PC-9 (cell line): ENCODE data around the gene LSM14A. TPM values are rescaled to one million over a fixed set of nuclear protein-coding genes. Genes with fewer than 3 reads are reported as not detected.
A peak's percentile ranks its signal among the peaks of the same experiment; 100 is the strongest.

ENCODE experiments used
- BruUV-seq: library from RNA; stranded (reverse); fragments of 400-500 nt; replicated peaks from 2 replicates; lab custom pipeline; 2021; lab: Mats Ljungman, UMichigan
- CTCF ChIA-PET: fragments of 300-600 bp; sonication (Branson Sonifier 250); formaldehyde crosslinking; loops from one replicate; lab custom pipeline; 2022; ENCODE audit warnings: antibody characterized with exemption; lab: Charles Lee
- POLR2A ChIA-PET: fragments of 300-600 bp; sonication (Branson Sonifier 250); formaldehyde crosslinking; loops from one replicate; lab custom pipeline; 2022; ENCODE audit warnings: antibody characterized with exemption; ENCODE audit not compliant: unreplicated experiment; lab: Charles Lee
- DNase-seq, 2 experiments: peaks; one replicate each; pipeline versions ENCODE4 v3.0.0 to v3.0.0-alpha.2; 2015 to 2022; ENCODE audit warnings: mixed read lengths in 1 of 2
- H2AFZ ChIP-seq: fragments of 200-600 bp; sonication (generic); 2 replicates; pipeline ENCODE4 v1.8.1; 2017; ENCODE audit warnings: antibody characterized with exemption
- H3F3A ChIP-seq: fragments of 200-600 bp; sonication (generic); 2 replicates; pipeline ENCODE4 v1.8.1; 2017; ENCODE audit warnings: antibody characterized with exemption, mild to moderate bottlenecking, low read depth; ENCODE audit not compliant: insufficient read depth
- H3K27ac ChIP-seq: fragments of 200-600 bp; sonication (generic); 2 replicates; pipeline ENCODE4 v1.6.1; 2016; ENCODE audit warnings: mixed run types
- H3K27me3 ChIP-seq: fragments of 200-600 bp; sonication (generic); 2 replicates; pipeline ENCODE4 v1.6.1; 2016; ENCODE audit warnings: low read depth, mixed run types; ENCODE audit not compliant: insufficient read depth
- H3K36me3 ChIP-seq: fragments of 200-600 bp; sonication (generic); 2 replicates; pipeline ENCODE4 v1.6.1; 2016; ENCODE audit warnings: low read depth, mixed run types
- H3K4me1 ChIP-seq: fragments of 200-600 bp; sonication (generic); replicated peaks from 2 replicates; pipeline ENCODE4 v1.6.1; 2016; ENCODE audit warnings: mixed run types; ENCODE audit not compliant: insufficient read depth
- H3K4me2 ChIP-seq: fragments of 200-600 bp; sonication (generic); 2 replicates; pipeline ENCODE4 v1.6.1; 2017; ENCODE audit warnings: mixed run types
- H3K4me3 ChIP-seq: fragments of 200-600 bp; sonication (generic); 2 replicates; pipeline ENCODE4 v1.6.1; 2016; ENCODE audit warnings: mixed run types
- H3K79me2 ChIP-seq: fragments of 200-600 bp; sonication (generic); 2 replicates; pipeline ENCODE4 v1.6.1; 2017; ENCODE audit warnings: low read depth, mixed run types
- H3K9me2 ChIP-seq: fragments of 200-600 bp; sonication (generic); 2 replicates; pipeline ENCODE4 v1.8.1; 2017; ENCODE audit warnings: mild to moderate bottlenecking; ENCODE audit not compliant: insufficient read depth
- H3K9me3 ChIP-seq: fragments of 200-600 bp; sonication (generic); 2 replicates; pipeline ENCODE4 v1.8.1; 2016; ENCODE audit warnings: low read depth; ENCODE audit not compliant: insufficient read depth
- H4K20me1 ChIP-seq: fragments of 200-600 bp; sonication (generic); 2 replicates; pipeline ENCODE4 v1.8.1; 2017; ENCODE audit not compliant: insufficient read depth
- CTCF ChIP-seq: fragments of 200-600 bp; sonication (generic); conservative IDR thresholded peaks from 2 replicates; pipeline ENCODE4 v1.6.1; 2017; ENCODE audit warnings: mixed run types, antibody characterized with exemption, mild to moderate bottlenecking, moderate library complexity
- EZH2 ChIP-seq: fragments of 200-600 bp; sonication (generic); IDR thresholded peaks from 2 replicates; pipeline ENCODE4 v1.8.0; 2017; ENCODE audit warnings: antibody characterized with exemption, low read depth
- intact Hi-C: fragments of 100-400 bp; cut with micrococcal nuclease; formaldehyde crosslinking; loops from one replicate; pipeline ENCODE4 v1.10.0; 2022; ENCODE audit not compliant: unreplicated experiment
- total RNA-seq: library from RNA; stranded (reverse); gene quantifications from 2 replicates; pipeline ENCODE4 v1.2.3, GENCODE V29; 2021

LSM14A gene
- total RNA-seq, 1 experiment from 2014 or later = 169 TPM

GRCh38 chr19:34269081-34269480 lies 96.8 kb downstream of the LSM14A start:
- no peak overlapping the region for H3K4me3 ChIP-seq
- H4K20me1 ChIP-seq = no peaks in the 10 kb centered on the region
- no peak overlapping the region for H2AFZ ChIP-seq
- no TSS peak for BruUV-seq
- no peak for DNase-seq
- POLR2A ChIA-PET = interaction anchor here (0.6 kb wide), 1 partner anchor 8 kb away, joined by 3 read pairs; no protein-coding TSS in a partner anchor
- H3K4me2 ChIP-seq = no peak overlapping the region
- TF ChIP-seq EZH2 = no peak
- no peak for TF ChIP-seq CTCF
- H3K9me2 ChIP-seq = no peaks in the 10 kb centered on the region
- peaks cover 7% of the 10 kb centered on the region for H3K79me2 ChIP-seq
- no peak overlapping the region for H3K27ac ChIP-seq
- intact Hi-C loops = no loop called here
- H3F3A ChIP-seq = peaks cover 4% of the 10 kb centered on the region; the same call in 1 of the 2 replicates
- peaks cover 13% of the 10 kb centered on the region for H3K4me1 ChIP-seq
- no peaks in the 10 kb centered on the region for H3K9me3 ChIP-seq
- H3K36me3 ChIP-seq = no peaks in the 10 kb centered on the region; the same call in 1 of the 2 replicates
- H3K27me3 ChIP-seq = no peaks in the 10 kb centered on the region
- CTCF ChIA-PET = interaction anchor here (0.6 kb wide), 1 partner anchor 9 kb away, joined by 3 read pairs; no protein-coding TSS in a partner anchor

GRCh38 chr19:34269489-34269888 lies 97.2 kb downstream of the LSM14A start:
- CTCF ChIA-PET = interaction anchor here (0.6 kb wide), 1 partner anchor 9 kb away, joined by 3 read pairs; no protein-coding TSS in a partner anchor
- peaks cover 13% of the 10 kb centered on the region for H3K4me1 ChIP-seq
- H3K27me3 ChIP-seq = no peaks in the 10 kb centered on the region
- POLR2A ChIA-PET = interaction anchor here (0.6 kb wide), 1 partner anchor 8 kb away, joined by 3 read pairs; no protein-coding TSS in a partner anchor
- H3K4me3 ChIP-seq = no peak overlapping the region
- intact Hi-C loops = no loop called here
- no peaks in the 10 kb centered on the region; the same call in 1 of the 2 replicates for H3K36me3 ChIP-seq
- H3K9me2 ChIP-seq = no peaks in the 10 kb centered on the region
- peak overlapping the region; percentile 15; the same call in 1 of the 2 replicates for H3K27ac ChIP-seq
- TF ChIP-seq CTCF (no peak), EZH2 (no peak)
- peaks cover 4% of the 10 kb centered on the region; the same call in 1 of the 2 replicates for H3F3A ChIP-seq
- H4K20me1 ChIP-seq = no peaks in the 10 kb centered on the region
- no TSS peak for BruUV-seq
- H3K79me2 ChIP-seq = peaks cover 6% of the 10 kb centered on the region
- peak overlapping the region; percentile 21; the same call in 1 of the 2 replicates for H3K4me2 ChIP-seq
- H3K9me3 ChIP-seq = no peaks in the 10 kb centered on the region
- DNase-seq = no peak
- no peak overlapping the region for H2AFZ ChIP-seq

- H3K9me2 ChIP-seq = no peaks in the 10 kb centered on the region
- H2AFZ ChIP-seq = no peak overlapping the region
- H3K4me1 ChIP-seq = peaks cover 13% of the 10 kb centered on the region
- BruUV-seq = no TSS peak
- intact Hi-C loops = loop anchor here (2.0 kb wide), 1 partner anchor 49 kb away; no protein-coding TSS in a partner anchor
- peak overlapping the region; percentile 21 for H3K4me2 ChIP-seq
- POLR2A ChIA-PET = interaction anchor here (0.6 to 0.7 kb wide), 3 partner anchors 9 to 58 kb away, joined by 3 read pairs; no protein-coding TSS in a partner anchor
- H3K4me3 ChIP-seq = no peak overlapping the region
- H3K9me3 ChIP-seq = no peaks in the 10 kb centered on the region
- TF ChIP-seq EZH2 (no peak), CTCF (no peak)
- peaks cover 6% of the 10 kb centered on the region for H3K79me2 ChIP-seq
- peak overlapping the region; percentile 33 for H3K27ac ChIP-seq
- H3F3A ChIP-seq = peaks cover 4% of the 10 kb centered on the region; the same call in 1 of the 2 replicates
- no peaks in the 10 kb centered on the region for H4K20me1 ChIP-seq
- no peaks in the 10 kb centered on the region; the same call in 1 of the 2 replicates for H3K36me3 ChIP-seq
- CTCF ChIA-PET = interaction anchor here (0.6 kb wide), 1 partner anchor 10 kb away, joined by 3 read pairs; no protein-coding TSS in a partner anchor
- no peaks in the 10 kb centered on the region for H3K27me3 ChIP-seq
- DNase-seq = peak; percentile 61 to 74
These were observed 97.8 kb downstream of the LSM14A start for GRCh38 chr19:34269968-34270621.
